Liver (tissue), 9 donors: Measurements from ENCODE around the gene RHOH. TPM values are rescaled to one million over a fixed set of nuclear protein-coding genes. Genes with fewer than 3 reads are reported as not detected.
"Not testable (repeated sequence)": the region's sequence is repeated elsewhere in the genome, so short reads cannot be mapped to it uniquely, and the experiment has no call there.

ENCODE experiments used
- DNase-seq: peaks from one replicate; pipeline ENCODE4 v3.0.0-alpha.2; 2017; ENCODE audit warnings: low spot score
- H3K27ac ChIP-seq, 2 donors: one replicate each; pipeline ENCODE4 v1.7.0; 2013; ENCODE audit warnings: inconsistent platforms in 2 of 2, low read length in 2 of 2, control low read depth in 1 of 2, low read depth in 1 of 2, mild to moderate bottlenecking in 1 of 2
- H3K27me3 ChIP-seq, 4 donors: one replicate each; pipeline versions ENCODE4 v1.6.1 to v1.7.0; 2013; ENCODE audit warnings: low read length in 3 of 4, inconsistent platforms in 1 of 4, mild to moderate bottlenecking in 1 of 4, moderate library complexity in 1 of 4; ENCODE audit not compliant: control insufficient read depth in 4 of 4, insufficient read depth in 4 of 4
- H3K36me3 ChIP-seq, 4 donors: one replicate each; pipeline versions ENCODE4 v1.6.1 to v1.7.0; 2013; ENCODE audit warnings: low read length in 3 of 4, mild to moderate bottlenecking in 3 of 4, low read depth in 1 of 4, moderate library complexity in 1 of 4; ENCODE audit not compliant: control insufficient read depth in 4 of 4, insufficient read depth in 3 of 4
- H3K4me1 ChIP-seq, 4 donors: one replicate each; pipeline versions ENCODE4 v1.6.1 to v1.7.0; 2013; ENCODE audit warnings: low read length in 3 of 4, mild to moderate bottlenecking in 3 of 4, moderate library complexity in 1 of 4; ENCODE audit not compliant: control insufficient read depth in 4 of 4, insufficient read depth in 4 of 4
- H3K4me3 ChIP-seq, 3 donors: one replicate each; pipeline versions ENCODE4 v1.6.1 to v1.7.0; 2013; ENCODE audit warnings: low read length in 3 of 3, control low read depth in 1 of 3, low read depth in 1 of 3, mild to moderate bottlenecking in 1 of 3
- H3K9ac ChIP-seq, 2 donors: one replicate each; pipeline ENCODE4 v1.7.0; 2013; ENCODE audit warnings: low read length in 2 of 2, mild to moderate bottlenecking in 2 of 2, moderate library complexity in 2 of 2, control low read depth in 1 of 2, low read depth in 1 of 2
- H3K9me3 ChIP-seq, 4 donors: one replicate each; pipeline versions ENCODE4 v1.6.1 to v1.7.0; 2013; ENCODE audit warnings: low read length in 3 of 4; ENCODE audit not compliant: control insufficient read depth in 4 of 4
- EGR1 ChIP-seq, 2 donors: IDR thresholded peaks; 2 replicates each; pipeline ENCODE4 v1.6.1; 2016 to 2018; ENCODE audit warnings: antibody characterized with exemption in 2 of 2, low read depth in 2 of 2
- FOXA2 ChIP-seq: IDR thresholded peaks from 2 replicates; pipeline ENCODE4 v1.6.1; 2016; ENCODE audit warnings: antibody characterized with exemption
- GABPA ChIP-seq, 2 donors: IDR thresholded peaks in 1 of 2; conservative IDR thresholded peaks in 1 of 2; 2 replicates each; pipeline ENCODE4 v1.6.1; 2016; ENCODE audit warnings: antibody characterized with exemption in 2 of 2, mild to moderate bottlenecking in 1 of 2, moderate library complexity in 1 of 2
- HNF4A ChIP-seq, 2 donors: conservative IDR thresholded peaks; 2 replicates each; pipeline ENCODE4 v1.6.1; 2016; ENCODE audit warnings: antibody characterized with exemption in 2 of 2, mild to moderate bottlenecking in 2 of 2
- HNF4G ChIP-seq: IDR thresholded peaks from 2 replicates; pipeline ENCODE4 v1.6.1; 2016; ENCODE audit warnings: antibody characterized with exemption
- JUND ChIP-seq, 2 donors: IDR thresholded peaks; 2 replicates each; pipeline ENCODE4 v1.6.1; 2016; ENCODE audit warnings: antibody characterized with exemption in 2 of 2
- RAD21 ChIP-seq, 2 donors: IDR thresholded peaks; 2 replicates each; pipeline ENCODE4 v1.6.1; 2016; ENCODE audit warnings: antibody characterized with exemption in 2 of 2, mild to moderate bottlenecking in 2 of 2
- YY1 ChIP-seq: IDR thresholded peaks from 2 replicates; pipeline ENCODE4 v1.6.1; 2016; ENCODE audit warnings: antibody characterized with exemption, mild to moderate bottlenecking
- ZBTB33 ChIP-seq: IDR thresholded peaks from 2 replicates; pipeline ENCODE4 v1.6.1; 2016; ENCODE audit warnings: antibody characterized with exemption
- WGBS: extraction: QIAGEN DNeasy Blood & Tissue Kit; methylation state at CpG from one replicate; pipeline ENCODE4 v1.1.7; 2013; 5-methylcytosine and 5-hydroxymethylcytosine counted together
- polyA plus RNA-seq, 2 donors: library from polyadenylated mRNA; stranded (reverse) in 1 of 2; unstranded in 1 of 2; fragments of 200-250 nt in 1 of 2; fragments of >200 nt in 1 of 2; fragmentation: Nextera tagmentation in 1 of 2; extraction: Ambion mirVana in 1 of 2; gene quantifications; one replicate each; pipeline versions ENCODE4 v1.2.1 to v1.2.3, GENCODE V29; 2013 to 2015
- total RNA-seq, 2 donors: library from RNA; depleted of rRNA; stranded (reverse); fragments of >200 nt; gene quantifications; one replicate each; pipeline ENCODE4 v1.2.3, GENCODE V29; 2014
- TF ChIP-seq, protein P1 (sequence below): IDR thresholded peaks from 2 replicates; pipeline ENCODE4 v1.6.1; 2016; ENCODE audit warnings: antibody characterized with exemption, mild to moderate bottlenecking
- donor health status: healthy.
- donor health status: healthy.
- donor health status: healthy.
- donor health status: healthy.
- donor health status: healthy.

Gene RHOH
- total and polyA plus RNA-seq, 4 donors: 0.56 to 2.3 (median 1.3) TPM

GRCh38 chr4:40281099-40281498 is 84.3 kb downstream of the RHOH start:
- no peaks in the 10 kb centered on the region for H3K9me3 ChIP-seq
- H3K27ac ChIP-seq: no peak overlapping the region
- H3K9ac ChIP-seq: no peak overlapping the region
- no peak overlapping the region for H3K4me3 ChIP-seq
- TF ChIP-seq JUND (IDR thresholded peaks at IDR 0.05) (no peak), GABPA (IDR thresholded peaks at IDR 0.05 in 1 of 2, conservative IDR thresholded peaks at IDR 0.05 in 1 of 2) (no peak)
- no peaks in the 10 kb centered on the region for H3K27me3 ChIP-seq
- no peaks in the 10 kb centered on the region for H3K36me3 ChIP-seq
- no peak for DNase-seq
- WGBS: 75% methylated on average over 3 of the region's 3 CpGs
- H3K4me1 ChIP-seq: no peaks in the 10 kb centered on the region

DNA sequence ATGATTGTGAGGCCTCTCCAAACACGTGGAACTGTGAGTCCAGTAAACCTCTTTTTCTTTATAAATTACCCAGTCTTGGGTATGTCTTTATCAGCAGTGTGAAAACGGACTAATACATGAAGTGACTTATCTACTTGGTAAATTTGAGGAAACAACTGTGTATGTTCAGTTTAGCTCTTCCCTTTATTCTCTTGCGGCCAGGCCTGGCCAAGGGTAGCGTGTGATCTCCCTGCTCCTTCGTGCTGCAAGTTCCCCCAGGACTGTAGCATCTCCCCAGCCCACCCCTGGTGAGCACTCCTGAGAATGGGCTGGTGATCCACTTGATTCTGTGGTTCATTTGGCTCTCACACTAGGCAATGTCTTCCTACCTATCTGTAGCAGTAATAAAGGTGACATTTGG is 85.1 kb downstream of the RHOH start:
- Histone ChIP-seq H3K36me3 (no peaks in the 10 kb centered on the region), H3K27me3 (no peaks in the 10 kb centered on the region), H3K4me3 (no peak overlapping the region), H3K9ac (no peak overlapping the region), H3K27ac (no peak overlapping the region), H3K9me3 (no peaks in the 10 kb centered on the region), H3K4me1 (no peaks in the 10 kb centered on the region)
- DNase-seq: no peak
- 84% methylated on average over 5 of the region's 5 CpGs for WGBS
- TF ChIP-seq ZBTB33 (no peak), HNF4G (no peak), YY1 (no peak), EGR1 (IDR thresholded peaks at IDR 0.05; ENCODE audit: low read depth in 2 of 2) (no peak), JUND (IDR thresholded peaks at IDR 0.05) (no peak), RAD21 (IDR thresholded peaks at IDR 0.05) (no peak), FOXA2 (no peak), HNF4A (conservative IDR thresholded peaks at IDR 0.05) (no peak)
- TF ChIP-seq, protein P1, sequence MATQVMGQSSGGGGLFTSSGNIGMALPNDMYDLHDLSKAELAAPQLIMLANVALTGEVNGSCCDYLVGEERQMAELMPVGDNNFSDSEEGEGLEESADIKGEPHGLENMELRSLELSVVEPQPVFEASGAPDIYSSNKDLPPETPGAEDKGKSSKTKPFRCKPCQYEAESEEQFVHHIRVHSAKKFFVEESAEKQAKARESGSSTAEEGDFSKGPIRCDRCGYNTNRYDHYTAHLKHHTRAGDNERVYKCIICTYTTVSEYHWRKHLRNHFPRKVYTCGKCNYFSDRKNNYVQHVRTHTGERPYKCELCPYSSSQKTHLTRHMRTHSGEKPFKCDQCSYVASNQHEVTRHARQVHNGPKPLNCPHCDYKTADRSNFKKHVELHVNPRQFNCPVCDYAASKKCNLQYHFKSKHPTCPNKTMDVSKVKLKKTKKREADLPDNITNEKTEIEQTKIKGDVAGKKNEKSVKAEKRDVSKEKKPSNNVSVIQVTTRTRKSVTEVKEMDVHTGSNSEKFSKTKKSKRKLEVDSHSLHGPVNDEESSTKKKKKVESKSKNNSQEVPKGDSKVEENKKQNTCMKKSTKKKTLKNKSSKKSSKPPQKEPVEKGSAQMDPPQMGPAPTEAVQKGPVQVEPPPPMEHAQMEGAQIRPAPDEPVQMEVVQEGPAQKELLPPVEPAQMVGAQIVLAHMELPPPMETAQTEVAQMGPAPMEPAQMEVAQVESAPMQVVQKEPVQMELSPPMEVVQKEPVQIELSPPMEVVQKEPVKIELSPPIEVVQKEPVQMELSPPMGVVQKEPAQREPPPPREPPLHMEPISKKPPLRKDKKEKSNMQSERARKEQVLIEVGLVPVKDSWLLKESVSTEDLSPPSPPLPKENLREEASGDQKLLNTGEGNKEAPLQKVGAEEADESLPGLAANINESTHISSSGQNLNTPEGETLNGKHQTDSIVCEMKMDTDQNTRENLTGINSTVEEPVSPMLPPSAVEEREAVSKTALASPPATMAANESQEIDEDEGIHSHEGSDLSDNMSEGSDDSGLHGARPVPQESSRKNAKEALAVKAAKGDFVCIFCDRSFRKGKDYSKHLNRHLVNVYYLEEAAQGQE: no peak

GRCh38 chr4:40282857-40283256 is 86.0 kb downstream of the RHOH start:
- not testable (repeated sequence) for H3K9ac ChIP-seq, DNase-seq, H3K36me3 ChIP-seq, H3K4me3 ChIP-seq, H3K27me3 ChIP-seq, H3K4me1 ChIP-seq, H3K9me3 ChIP-seq, H3K27ac ChIP-seq
- 97% methylated on average over 7 of the region's 7 CpGs for WGBS
